Endothelial cell of umbilical vein (primary cell): ENCODE data around the gene HECTD2. TPM values are rescaled to one million over a fixed set of nuclear protein-coding genes. Genes with fewer than 3 reads are reported as not detected.

Source experiments
- BruUV-seq: library from RNA; stranded (reverse); fragments of 400-500 nt; replicated peaks from 2 replicates; lab custom pipeline; 2021; lab: Mats Ljungman, UMichigan
- CTCF ChIA-PET: fragments of 300-600, 350-600 bp; sonication (Branson Sonifier 250); formaldehyde crosslinking; loops from one replicate; lab custom pipeline; 2021; ENCODE audit warnings: antibody characterized with exemption, inconsistent platforms; lab: Charles Lee
- POLR2A ChIA-PET: fragments of 300-600, 350-600 bp; sonication (Branson Sonifier 250); formaldehyde crosslinking; loops from one replicate; lab custom pipeline; 2021; ENCODE audit warnings: antibody characterized with exemption, inconsistent platforms; lab: Charles Lee
- DNase-seq: peaks from one replicate; pipeline ENCODE4 v3.0.0-alpha.2; 2011; ENCODE audit warnings: low read depth, low spot score
- FAIRE-seq: peaks from 2 replicates; lab custom pipeline; 2011; peaks lifted over from hg19 to GRCh38; lab: Jason Lieb, UNC
- H2AFZ ChIP-seq: 2 replicates; pipeline ENCODE4 v1.6.0; 2012; ENCODE audit warnings: low read depth, low read length, control low read depth, inconsistent platforms
- H3K27ac ChIP-seq: 2 replicates; pipeline ENCODE4 v1.5.1; 2011; ENCODE audit warnings: low read depth, mild to moderate bottlenecking, control low read depth, low read length, moderate library complexity; ENCODE audit not compliant: insufficient read depth
- H3K27me3 ChIP-seq, 2 experiments: 2 replicates each; pipeline versions ENCODE4 v1.6.0 to v1.6.1; 2011; ENCODE audit warnings: low read length in 2 of 2, mixed read lengths in 1 of 2; ENCODE audit not compliant: control insufficient read depth in 2 of 2, insufficient read depth in 2 of 2
- H3K36me3 ChIP-seq, 2 experiments: 2 replicates in 1 of 2; 3 replicates in 1 of 2; pipeline ENCODE4 v1.5.1; 2011; ENCODE audit warnings: low read length in 2 of 2, mild to moderate bottlenecking in 1 of 2, moderate library complexity in 1 of 2; ENCODE audit not compliant: control insufficient read depth in 2 of 2, insufficient read depth in 2 of 2; ENCODE audit errors: extremely low read depth in 1 of 2
- H3K4me1 ChIP-seq: 3 replicates; pipeline ENCODE4 v1.5.1; 2011; ENCODE audit warnings: mild to moderate bottlenecking, low read length; ENCODE audit not compliant: control insufficient read depth, insufficient read depth; ENCODE audit errors: extremely low read depth
- H3K4me2 ChIP-seq: 2 replicates; pipeline ENCODE4 v1.6.1; 2011; ENCODE audit warnings: low read length, control low read depth, mixed read lengths; ENCODE audit not compliant: insufficient read depth
- H3K4me3 ChIP-seq, 3 experiments: fragments of 200-600 bp in 1 of 3; sonication (generic), shearing (Covaris generic) in 1 of 3; replicated peaks in 1 of 3; 2 replicates each; pipeline ENCODE4 v1.5.1; 2011 to 2016; ENCODE audit warnings: control low read depth in 3 of 3, low read length in 3 of 3, mild to moderate bottlenecking in 2 of 3, inconsistent platforms in 1 of 3, low read depth in 1 of 3, moderate library complexity in 1 of 3; ENCODE audit not compliant: insufficient read depth in 1 of 3
- H3K79me2 ChIP-seq: 2 replicates; pipeline ENCODE4 v1.6.0; 2012; ENCODE audit warnings: low read length, inconsistent platforms; ENCODE audit not compliant: control insufficient read depth, insufficient read depth
- H3K9ac ChIP-seq: replicated peaks from 2 replicates; pipeline ENCODE3; 2011; ENCODE audit warnings: low read length, control low read depth; ENCODE audit not compliant: insufficient read depth; ENCODE audit errors: extremely low read depth
- H3K9me1 ChIP-seq: replicated peaks from 3 replicates; pipeline ENCODE4 v1.6.0; 2011; ENCODE audit warnings: mild to moderate bottlenecking, low read length; ENCODE audit not compliant: control insufficient read depth, insufficient read depth; ENCODE audit errors: extremely low read depth
- H3K9me3 ChIP-seq: replicated peaks from 2 replicates; pipeline ENCODE4 v1.5.1; 2012; ENCODE audit warnings: low read length, inconsistent platforms; ENCODE audit not compliant: control insufficient read depth, insufficient read depth
- H4K20me1 ChIP-seq: replicated peaks from 2 replicates; pipeline ENCODE3; 2011; ENCODE audit warnings: mild to moderate bottlenecking, low read length; ENCODE audit not compliant: control insufficient read depth, insufficient read depth; ENCODE audit errors: extremely low read depth
- CTCF ChIP-seq, 2 donors: IDR thresholded peaks; 1 replicate in 1 of 2; 2 replicates in 1 of 2; pipeline ENCODE4 v1.5.1; 2011; ENCODE audit warnings: low read length in 2 of 2, mild to moderate bottlenecking in 2 of 2, moderate library complexity in 2 of 2, control low read depth in 1 of 2, inconsistent platforms in 1 of 2, low read depth in 1 of 2; ENCODE audit not compliant: insufficient read depth in 1 of 2; ENCODE audit errors: extremely low read depth in 1 of 2
- EZH2 ChIP-seq: IDR thresholded peaks from 2 replicates; pipeline ENCODE4 v1.6.1; 2012; ENCODE audit warnings: borderline replicate concordance, low read depth, mild to moderate bottlenecking, moderate library complexity, low read length, inconsistent platforms; ENCODE audit not compliant: severe bottlenecking
- FOS ChIP-seq: IDR thresholded peaks from 2 replicates; pipeline ENCODE4 v1.6.1; 2011; ENCODE audit warnings: mild to moderate bottlenecking, low read length, moderate library complexity, borderline replicate concordance; ENCODE audit not compliant: insufficient read depth
- GATA2 ChIP-seq: IDR thresholded peaks from 2 replicates; pipeline ENCODE4 v1.7.0; 2011; ENCODE audit warnings: low read depth, mild to moderate bottlenecking, moderate library complexity, mixed read lengths, low read length; ENCODE audit not compliant: insufficient read length, insufficient read depth
- JUN ChIP-seq: IDR thresholded peaks from 2 replicates; pipeline ENCODE4 v1.6.1; 2011; ENCODE audit warnings: borderline replicate concordance, low read depth; ENCODE audit not compliant: insufficient read length, insufficient read depth
- MAX ChIP-seq: IDR thresholded peaks from 2 replicates; pipeline ENCODE4 v1.6.1; 2011; ENCODE audit not compliant: insufficient read depth, insufficient read length
- MYC ChIP-seq: IDR thresholded peaks from one replicate; pipeline ENCODE4 v1.6.1; 2011; ENCODE audit warnings: mild to moderate bottlenecking, low read depth, low read length
- POLR2A ChIP-seq: IDR thresholded peaks from 2 replicates; pipeline ENCODE4 v1.6.1; 2012; ENCODE audit warnings: low read depth, mild to moderate bottlenecking, control low read depth, low read length
- POLR2AphosphoS5 ChIP-seq: IDR thresholded peaks from 2 replicates; pipeline ENCODE4 v1.6.1; 2012; ENCODE audit warnings: low read depth, mild to moderate bottlenecking, control low read depth, low read length, moderate library complexity; ENCODE audit not compliant: insufficient read depth
- dilution Hi-C: fragments of 300-500 bp; cut with MboI; formaldehyde crosslinking; loops from one replicate; pipeline ENCODE4 v1.15.0; 2019; ENCODE audit warnings: low sequenced_read_pairs; ENCODE audit not compliant: extremely low pct_ligation_motif_present
- intact Hi-C: fragments of 100-400 bp; cut with micrococcal nuclease; formaldehyde crosslinking; loops from one replicate; pipeline ENCODE4 v1.10.0; 2022
- polyA plus RNA-seq, 4 experiments: library from polyadenylated mRNA; depleted of rRNA in 3 of 4; stranded (reverse) in 3 of 4; unstranded in 1 of 4; fragments of >200 nt; gene quantifications; 2 replicates each; pipeline versions ENCODE4 v1.2.1 to v1.2.3, GENCODE V29; 2011 to 2012; ENCODE audit warnings: missing spikeins in 1 of 4
- total RNA-seq: library from RNA; stranded (reverse); gene quantifications from 2 replicates; pipeline ENCODE4 v1.2.3, GENCODE V29; 2021

HECTD2 gene
- total and polyA plus RNA-seq, 2 donors (not counting 3 experiments of a cell fraction or from before 2014, with no cell fraction given), result 4.2 to 10.7 TPM

- DNase-seq (no peak), FAIRE-seq (peak; percentile 52)
- peak; percentile 86 for TF ChIP-seq GATA2
- no peak for TF ChIP-seq POLR2A
Measured at GRCh38 chr10:91378061-91378460, 32.1 kb upstream of the HECTD2 start.

GRCh38 chr10:91380873-91381256, 29.3 kb upstream of the HECTD2 start:
- no peak for FAIRE-seq

More at GRCh38 chr10:91378061-91378460, 32.1 kb upstream of the HECTD2 start:
- H3K9me1 ChIP-seq, result no peaks in the 10 kb centered on the region
- H2AFZ ChIP-seq, result no peak overlapping the region
- H4K20me1 ChIP-seq, result no peaks in the 10 kb centered on the region
- ChIA-PET CTCF (interaction anchor here (1.1 to 5.4 kb wide), 6 partner anchors 8 to 421 kb away, joined by 3 to 51 read pairs (median 6); no protein-coding TSS in a partner anchor), POLR2A (no interaction called here)
- H3K4me3 ChIP-seq, result no peak overlapping the region
- H3K9me3 ChIP-seq, result no peaks in the 10 kb centered on the region
- no peak overlapping the region for H3K9ac ChIP-seq
- BruUV-seq, result no TSS peak
- intact Hi-C loops, result no loop called here
- no peaks in the 10 kb centered on the region for H3K36me3 ChIP-seq
- dilution Hi-C loops, result no loop called here
- peaks cover 3% of the 10 kb centered on the region for H3K4me1 ChIP-seq
- H3K27me3 ChIP-seq, result peaks cover 12 to 18% of the 10 kb centered on the region in 2 experiments
- H3K79me2 ChIP-seq, result no peaks in the 10 kb centered on the region
- no peak overlapping the region for H3K27ac ChIP-seq
- H3K4me2 ChIP-seq, result no peak overlapping the region

More at GRCh38 chr10:91380873-91381256, 29.3 kb upstream of the HECTD2 start:
- Histone ChIP-seq H3K9me1 (no peaks in the 10 kb centered on the region), H3K36me3 (no peaks in the 10 kb centered on the region), H2AFZ (no peak overlapping the region), H3K9ac (no peak overlapping the region), H3K9me3 (no peaks in the 10 kb centered on the region), H3K4me2 (no peak overlapping the region), H3K79me2 (no peaks in the 10 kb centered on the region), H3K27me3 (peaks cover 14 to 33% of the 10 kb centered on the region in 2 experiments), H3K4me3 (no peak overlapping the region), H4K20me1 (no peaks in the 10 kb centered on the region), H3K27ac (no peak overlapping the region), H3K4me1 (peaks cover 3% of the 10 kb centered on the region)
- no peak for TF ChIP-seq GATA2
- no peak for TF ChIP-seq FOS
- TF ChIP-seq MAX, result no peak
- TF ChIP-seq JUN, result no peak
- no peak for TF ChIP-seq POLR2AphosphoS5
- no peak for TF ChIP-seq POLR2A
- no peak for TF ChIP-seq MYC
- TF ChIP-seq EZH2, result no peak
- TF ChIP-seq CTCF (IDR thresholded peaks at IDR 0.05; ENCODE audit: extremely low read depth in 1 of 2, insufficient read depth in 1 of 2, low read depth in 1 of 2, low read length in 2 of 2), result no peak
- ChIA-PET POLR2A (no interaction called here), CTCF (interaction anchor here (0.8 to 5.4 kb wide), 6 partner anchors 11 to 532 kb away, joined by 3 to 51 read pairs (median 4); no protein-coding TSS in a partner anchor)
- BruUV-seq, result no TSS peak
- DNase-seq, result no peak
- intact Hi-C loops (no loop called here), dilution Hi-C loops (no loop called here)
